Epithelial cell of esophagus (primary cell): ENCODE measurements around the gene AMOTL1.
A peak's percentile ranks its signal among the peaks of the same experiment; 100 is the strongest.

Experiments used
- DNase-seq: peaks from one replicate; pipeline ENCODE4 v3.0.0; 2010; ENCODE audit warnings: low read depth
- H3K4me3 ChIP-seq: 2 replicates; pipeline ENCODE4 v1.5.1; 2011; ENCODE audit warnings: mild to moderate bottlenecking, low read length, control low read depth
- TF ChIP-seq, protein P1 (sequence below): IDR thresholded peaks from 2 replicates; pipeline ENCODE4 v1.5.1; 2011; ENCODE audit warnings: low read depth, mild to moderate bottlenecking, low read length, control low read depth, inconsistent platforms; ENCODE audit not compliant: insufficient read depth; ENCODE audit errors: missing control alignments

Gene AMOTL1

DNA sequence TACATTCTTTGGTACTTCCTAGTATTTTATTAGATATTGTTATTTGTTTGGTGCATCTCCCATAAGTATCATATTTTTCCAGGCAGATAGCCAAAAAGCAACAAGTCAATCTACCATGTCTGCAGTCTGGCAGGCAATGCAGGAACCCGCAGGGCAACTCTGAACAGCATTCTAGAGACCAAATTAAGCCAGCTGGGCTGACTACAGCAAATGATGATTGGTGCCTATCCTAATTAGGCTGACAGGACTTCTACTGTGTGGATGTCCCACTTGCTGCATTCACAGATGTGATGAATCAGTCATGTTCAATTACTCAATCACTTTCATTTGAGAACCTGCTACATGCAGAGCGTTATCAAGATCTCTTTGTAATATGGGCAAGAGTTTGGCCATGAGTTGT is 40.3 kb upstream of the AMOTL1 start:
- TF ChIP-seq, protein P1, sequence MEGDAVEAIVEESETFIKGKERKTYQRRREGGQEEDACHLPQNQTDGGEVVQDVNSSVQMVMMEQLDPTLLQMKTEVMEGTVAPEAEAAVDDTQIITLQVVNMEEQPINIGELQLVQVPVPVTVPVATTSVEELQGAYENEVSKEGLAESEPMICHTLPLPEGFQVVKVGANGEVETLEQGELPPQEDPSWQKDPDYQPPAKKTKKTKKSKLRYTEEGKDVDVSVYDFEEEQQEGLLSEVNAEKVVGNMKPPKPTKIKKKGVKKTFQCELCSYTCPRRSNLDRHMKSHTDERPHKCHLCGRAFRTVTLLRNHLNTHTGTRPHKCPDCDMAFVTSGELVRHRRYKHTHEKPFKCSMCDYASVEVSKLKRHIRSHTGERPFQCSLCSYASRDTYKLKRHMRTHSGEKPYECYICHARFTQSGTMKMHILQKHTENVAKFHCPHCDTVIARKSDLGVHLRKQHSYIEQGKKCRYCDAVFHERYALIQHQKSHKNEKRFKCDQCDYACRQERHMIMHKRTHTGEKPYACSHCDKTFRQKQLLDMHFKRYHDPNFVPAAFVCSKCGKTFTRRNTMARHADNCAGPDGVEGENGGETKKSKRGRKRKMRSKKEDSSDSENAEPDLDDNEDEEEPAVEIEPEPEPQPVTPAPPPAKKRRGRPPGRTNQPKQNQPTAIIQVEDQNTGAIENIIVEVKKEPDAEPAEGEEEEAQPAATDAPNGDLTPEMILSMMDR = no peak
- no peak overlapping the region for H3K4me3 ChIP-seq
- DNase-seq = peak; percentile 44

- no peak overlapping the region for H3K4me3 ChIP-seq
- peak; percentile 59 for DNase-seq
- TF ChIP-seq, protein P1 = no peak
Measured at GRCh38 chr11:94728541-94728940, 39.6 kb upstream of the AMOTL1 start.

DNA sequence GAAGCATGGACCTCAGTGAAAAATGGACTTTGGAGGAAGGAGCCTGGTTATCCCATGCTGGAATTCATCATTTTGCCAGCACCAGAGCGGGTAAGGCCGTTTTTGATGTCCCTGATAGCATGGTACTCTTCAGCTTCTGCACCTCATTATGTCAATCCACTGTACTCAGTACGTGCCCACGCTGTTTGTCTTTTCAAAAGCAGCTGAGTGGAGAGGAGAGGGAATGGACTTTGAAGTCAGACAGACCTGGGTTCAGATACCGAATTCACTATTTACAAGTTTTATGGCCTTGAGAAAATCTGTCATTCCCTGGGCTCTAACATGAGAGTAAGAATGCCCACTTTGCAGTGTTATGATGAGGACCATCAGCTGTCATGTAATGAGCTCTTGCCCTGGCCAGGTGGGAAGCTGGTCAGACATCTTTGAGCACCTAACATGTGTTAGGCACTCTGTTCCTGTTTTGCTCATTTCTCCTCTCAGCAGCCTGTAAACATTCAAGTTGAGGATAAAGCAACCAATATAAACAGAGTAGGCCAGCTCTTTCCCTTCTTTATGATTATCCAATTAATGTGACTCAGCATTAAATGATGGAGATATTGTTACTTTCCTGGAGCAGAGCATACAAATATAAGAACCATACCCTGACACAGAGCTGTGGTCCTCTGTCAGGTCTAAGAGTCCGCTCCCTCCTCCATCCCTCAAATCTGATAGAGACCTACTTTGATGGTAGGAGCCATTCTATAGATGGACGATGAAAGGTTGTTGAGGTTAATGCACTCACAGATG is 39.0 kb upstream of the AMOTL1 start:
- H3K4me3 ChIP-seq = no peak overlapping the region
- TF ChIP-seq, protein P1 = no peak
- DNase-seq = no peak

DNA sequence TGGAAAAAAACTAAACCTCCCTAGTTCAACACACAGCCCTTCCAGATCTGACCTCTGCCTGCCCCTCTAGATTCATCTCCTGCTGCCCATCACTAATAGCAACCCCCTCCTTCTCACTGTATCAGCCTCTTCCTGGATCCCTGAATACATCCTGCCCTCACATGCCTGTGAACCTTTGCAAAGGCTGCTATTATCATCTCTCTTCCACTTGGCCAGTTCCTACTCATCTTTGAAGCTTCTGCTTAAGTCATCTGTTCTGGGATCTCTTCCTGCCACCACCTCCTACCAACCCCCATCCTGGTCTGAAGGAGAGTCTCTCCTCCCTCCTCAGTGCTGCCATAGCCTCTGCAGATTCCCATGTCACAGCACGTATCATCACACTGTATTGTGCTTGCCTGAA is 38.0 kb upstream of the AMOTL1 start:
- TF ChIP-seq, protein P1 = no peak
- H3K4me3 ChIP-seq = no peak overlapping the region
- DNase-seq = no peak

GRCh38 chr11:94731880-94732601 is 36.1 kb upstream of the AMOTL1 start:
- DNase-seq = peak; percentile 91
- no peak overlapping the region for H3K4me3 ChIP-seq
- TF ChIP-seq, protein P1 = no peak

GRCh38 chr11:94732617-94733281 is 35.4 kb upstream of the AMOTL1 start:
- TF ChIP-seq, protein P1 = no peak
- H3K4me3 ChIP-seq = no peak overlapping the region
- DNase-seq = peak; percentile 81
